Right atrium auricular region (tissue), 2 donors: ENCODE results near the gene CPNE5. TPM values are rescaled to one million over a fixed set of nuclear protein-coding genes. Genes with fewer than 3 reads are reported as not detected.

ENCODE experiments used
- DNase-seq: peaks from one replicate; pipeline ENCODE4 v3.0.0-alpha.2; 2019; ENCODE audit warnings: low spot score
- H3K27ac ChIP-seq, 2 donors: fragments of 200-600 bp; sonication (generic); 1 replicate in 1 of 2; 2 replicates in 1 of 2; pipeline ENCODE4 v1.5.1; 2016 to 2019
- H3K27me3 ChIP-seq, 2 donors: fragments of 200-600 bp; sonication (generic); one replicate each; pipeline versions ENCODE4 v1.5.1 to v1.6.0; 2017 to 2019
- H3K36me3 ChIP-seq: fragments of 200-600 bp; sonication (generic); one replicate; pipeline ENCODE4 v1.5.1; 2016
- H3K4me1 ChIP-seq, 2 donors: fragments of 200-600 bp; sonication (generic); one replicate each; pipeline versions ENCODE4 v1.5.1 to v1.6.0; 2017 to 2019
- H3K4me3 ChIP-seq, 2 donors: fragments of 200-600 bp; sonication (generic); 1 replicate in 1 of 2; 2 replicates in 1 of 2; pipeline ENCODE4 v1.5.1; 2017 to 2019; ENCODE audit warnings: mild to moderate bottlenecking in 1 of 2, moderate library complexity in 1 of 2
- H3K9me3 ChIP-seq, 2 donors: fragments of 200-600 bp; sonication (generic); one replicate each; pipeline ENCODE4 v1.5.1; 2019
- CTCF ChIP-seq, 2 donors: fragments of 200-600 bp; sonication (generic); IDR thresholded peaks; one replicate each; pipeline ENCODE4 v1.5.1; 2019; ENCODE audit warnings: antibody characterized with exemption in 2 of 2
- total RNA-seq, 2 donors: library from RNA; depleted of rRNA; stranded (reverse); fragments of >200 nt; gene quantifications; one replicate each; pipeline ENCODE4 v1.1.0, GENCODE V29; 2016

The CPNE5 gene
- total RNA-seq, 2 donors from 2014 or later, result 36.7 to 47.4 TPM

DNA sequence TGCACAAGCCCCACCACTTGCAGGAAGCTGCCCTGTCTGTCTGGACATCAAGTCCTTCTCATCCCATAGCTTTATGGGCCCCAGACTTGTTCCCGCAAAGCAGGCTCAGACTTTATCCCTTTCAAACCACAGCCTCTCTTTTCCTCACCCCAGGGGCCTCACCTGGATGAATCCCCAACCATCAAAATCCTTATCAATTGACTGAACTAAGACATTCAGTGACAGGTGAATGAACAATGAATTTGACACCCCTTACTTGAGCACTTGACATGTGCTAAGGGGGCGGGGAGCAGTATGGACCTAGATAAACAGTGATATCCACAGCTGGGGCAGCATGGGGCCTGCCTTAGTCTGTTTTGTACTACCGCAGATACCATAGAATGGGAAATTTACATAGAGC lies 136.6 kb downstream of the CPNE5 start:
- Histone ChIP-seq H3K36me3 (no peaks in the 10 kb centered on the region), H3K9me3 (no peaks in the 10 kb centered on the region), H3K4me3 (no peak overlapping the region), H3K4me1 (no peaks in the 10 kb centered on the region), H3K27ac (no peak overlapping the region), H3K27me3 (no peaks in the 10 kb centered on the region)
- DNase-seq, result no peak
- TF ChIP-seq CTCF (IDR thresholded peaks at IDR 0.05), result no peak

- Histone ChIP-seq H3K9me3 (no peaks in the 10 kb centered on the region), H3K27ac (no peak overlapping the region)
Observed at GRCh38 chr6:36701401-36701991, 137.7 kb downstream of the CPNE5 start.

GRCh38 chr6:36700831-36701230 lies 138.4 kb downstream of the CPNE5 start:
- no peak overlapping the region for H3K27ac ChIP-seq

More at GRCh38 chr6:36701401-36701991, 137.7 kb downstream of the CPNE5 start:
- no peak for TF ChIP-seq CTCF (IDR thresholded peaks at IDR 0.05)
- no peak for DNase-seq
- Histone ChIP-seq H3K4me1 (no peaks in the 10 kb centered on the region), H3K27me3 (no peaks in the 10 kb centered on the region), H3K36me3 (no peaks in the 10 kb centered on the region), H3K4me3 (no peak overlapping the region)

DNA sequence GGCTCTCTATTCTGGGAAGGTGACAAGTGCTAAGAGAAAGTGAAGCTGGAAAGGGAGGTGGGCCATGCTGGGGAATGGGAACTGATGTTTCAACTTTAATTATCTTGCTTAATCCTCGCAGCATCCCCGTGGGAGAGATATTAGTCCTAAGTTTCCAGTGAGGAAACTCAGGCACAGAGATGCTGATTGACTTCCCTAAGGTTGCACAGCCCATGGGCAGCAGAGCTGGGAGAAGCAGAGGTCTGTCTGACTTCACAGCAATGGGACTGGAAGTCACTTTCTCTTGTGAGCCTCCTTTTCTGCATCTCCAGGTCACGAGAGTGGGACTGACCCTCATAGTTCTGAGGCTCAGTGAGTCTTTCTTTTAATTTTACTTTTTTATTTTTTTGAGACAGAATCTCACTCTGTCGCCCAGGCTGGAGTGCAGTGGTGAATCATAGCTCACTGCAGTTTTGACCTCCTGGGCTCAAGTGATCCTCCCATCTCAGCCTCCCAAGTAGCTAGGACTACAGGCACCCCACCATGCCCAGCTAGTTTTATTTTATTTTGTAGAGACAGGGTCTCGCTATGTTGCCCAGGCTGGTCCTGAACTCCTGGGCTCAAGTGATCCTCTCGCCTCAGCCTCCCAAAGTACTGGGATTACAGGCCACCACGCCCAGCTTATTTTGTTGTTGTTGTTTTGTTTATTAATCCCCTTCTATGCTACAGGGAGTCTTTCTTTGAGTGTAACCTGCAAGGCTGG lies 139.0 kb downstream of the CPNE5 start:
- no peak for DNase-seq
- no peak for TF ChIP-seq CTCF (IDR thresholded peaks at IDR 0.05)
- Histone ChIP-seq H3K4me1 (no peaks in the 10 kb centered on the region), H3K27me3 (no peaks in the 10 kb centered on the region), H3K4me3 (no peak overlapping the region), H3K9me3 (no peaks in the 10 kb centered on the region), H3K27ac (no peak overlapping the region), H3K36me3 (no peaks in the 10 kb centered on the region)

More at GRCh38 chr6:36700831-36701230, 138.4 kb downstream of the CPNE5 start:
- H3K4me3 ChIP-seq, result no peak overlapping the region
- no peaks in the 10 kb centered on the region for H3K9me3 ChIP-seq
- no peaks in the 10 kb centered on the region for H3K4me1 ChIP-seq
- no peak for TF ChIP-seq CTCF (IDR thresholded peaks at IDR 0.05)
- no peaks in the 10 kb centered on the region for H3K36me3 ChIP-seq
- no peak for DNase-seq
- no peaks in the 10 kb centered on the region for H3K27me3 ChIP-seq

DNA sequence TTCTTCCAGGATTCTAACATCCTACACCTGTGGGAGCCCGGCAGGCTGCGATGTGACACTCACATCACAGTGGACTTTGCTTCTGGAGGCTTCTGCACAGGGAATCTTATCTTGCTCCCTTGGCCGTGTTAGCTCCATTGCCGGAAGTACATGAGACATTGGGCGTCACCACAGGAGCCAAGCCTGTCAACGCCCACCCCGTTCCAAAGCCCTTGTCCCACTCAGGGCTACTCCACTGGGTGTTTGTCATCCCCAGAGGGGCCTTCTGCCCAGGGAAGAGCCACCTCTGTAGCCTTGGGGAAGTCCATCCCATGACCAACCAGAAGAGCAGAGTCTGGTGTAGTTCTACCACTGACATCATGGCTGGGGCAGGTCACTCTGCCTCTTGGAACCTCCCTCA lies 139.9 kb downstream of the CPNE5 start:
- Histone ChIP-seq H3K9me3 (no peaks in the 10 kb centered on the region), H3K27ac (no peak overlapping the region), H3K36me3 (no peaks in the 10 kb centered on the region), H3K27me3 (no peaks in the 10 kb centered on the region), H3K4me1 (no peaks in the 10 kb centered on the region), H3K4me3 (no peak overlapping the region)
- no peak for DNase-seq
- no peak for TF ChIP-seq CTCF (IDR thresholded peaks at IDR 0.05)
